HUES64 (cell line): ENCODE data around the gene MSI2.

ENCODE experiments used
- H3K27ac ChIP-seq: 2 replicates; pipeline ENCODE4 v1.7.0; 2013; ENCODE audit warnings: low read depth, low read length, inconsistent platforms
- H3K27me3 ChIP-seq: 2 replicates; pipeline ENCODE4 v1.6.1; 2013; ENCODE audit warnings: mild to moderate bottlenecking, low read length; ENCODE audit not compliant: insufficient read depth
- H3K36me3 ChIP-seq: 2 replicates; pipeline ENCODE4 v1.6.1; 2013; ENCODE audit warnings: mild to moderate bottlenecking, low read length; ENCODE audit not compliant: insufficient read depth
- H3K4me1 ChIP-seq: 2 replicates; pipeline ENCODE4 v1.6.1; 2013; ENCODE audit warnings: mild to moderate bottlenecking, low read length, moderate library complexity; ENCODE audit not compliant: insufficient read depth
- H3K4me3 ChIP-seq: 2 replicates; pipeline ENCODE4 v1.5.1; 2013; ENCODE audit warnings: mild to moderate bottlenecking, low read length, moderate library complexity
- H3K9ac ChIP-seq: 2 replicates; pipeline ENCODE4 v1.6.1; 2013; ENCODE audit warnings: mild to moderate bottlenecking, low read depth, low read length
- H3K9me3 ChIP-seq: 2 replicates; pipeline ENCODE4 v1.6.1; 2013; ENCODE audit warnings: low read depth, low read length; ENCODE audit not compliant: insufficient read depth
- WGBS: fragments of 150-250, 120-280 bp; methylation state at CpG from one replicate; pipeline ENCODE4 v1.1.7; 2013; ENCODE audit warnings: missing lambda C conversion rate; 5-methylcytosine and 5-hydroxymethylcytosine counted together

Gene MSI2

DNA sequence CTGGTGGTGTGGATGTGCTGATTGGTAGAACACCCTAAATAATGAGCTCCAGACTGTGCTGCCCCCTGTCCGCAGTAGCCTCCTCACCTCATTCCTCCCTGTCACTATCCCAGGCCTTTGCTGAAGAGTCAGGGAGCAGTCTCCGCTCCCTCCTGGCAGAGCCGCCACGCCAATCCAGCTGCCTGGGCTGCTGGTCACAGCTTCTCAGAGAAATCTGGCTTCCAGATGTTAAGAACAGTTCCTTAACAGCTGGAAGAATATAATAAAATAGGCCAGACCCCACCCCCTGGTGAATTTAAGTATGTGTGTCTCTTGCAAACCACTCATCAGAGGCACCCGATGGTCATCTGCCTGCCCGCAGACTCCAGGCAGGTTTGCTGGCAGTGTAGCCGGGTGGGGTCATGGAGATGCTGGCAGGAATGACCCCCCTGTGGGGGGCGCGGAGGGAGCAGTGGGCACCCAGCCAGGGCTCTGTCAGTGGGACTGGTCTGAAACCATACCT lies 327.8 kb downstream of the MSI2 start:
- Histone ChIP-seq H3K4me3 (no peak overlapping the region), H3K9ac (no peak overlapping the region), H3K27me3 (no peaks in the 10 kb centered on the region), H3K9me3 (no peaks in the 10 kb centered on the region), H3K27ac (no peak overlapping the region), H3K36me3 (no peaks in the 10 kb centered on the region), H3K4me1 (peaks cover 18% of the 10 kb centered on the region)
- WGBS, result 95% methylated on average over 9 of the region's 9 CpGs

DNA sequence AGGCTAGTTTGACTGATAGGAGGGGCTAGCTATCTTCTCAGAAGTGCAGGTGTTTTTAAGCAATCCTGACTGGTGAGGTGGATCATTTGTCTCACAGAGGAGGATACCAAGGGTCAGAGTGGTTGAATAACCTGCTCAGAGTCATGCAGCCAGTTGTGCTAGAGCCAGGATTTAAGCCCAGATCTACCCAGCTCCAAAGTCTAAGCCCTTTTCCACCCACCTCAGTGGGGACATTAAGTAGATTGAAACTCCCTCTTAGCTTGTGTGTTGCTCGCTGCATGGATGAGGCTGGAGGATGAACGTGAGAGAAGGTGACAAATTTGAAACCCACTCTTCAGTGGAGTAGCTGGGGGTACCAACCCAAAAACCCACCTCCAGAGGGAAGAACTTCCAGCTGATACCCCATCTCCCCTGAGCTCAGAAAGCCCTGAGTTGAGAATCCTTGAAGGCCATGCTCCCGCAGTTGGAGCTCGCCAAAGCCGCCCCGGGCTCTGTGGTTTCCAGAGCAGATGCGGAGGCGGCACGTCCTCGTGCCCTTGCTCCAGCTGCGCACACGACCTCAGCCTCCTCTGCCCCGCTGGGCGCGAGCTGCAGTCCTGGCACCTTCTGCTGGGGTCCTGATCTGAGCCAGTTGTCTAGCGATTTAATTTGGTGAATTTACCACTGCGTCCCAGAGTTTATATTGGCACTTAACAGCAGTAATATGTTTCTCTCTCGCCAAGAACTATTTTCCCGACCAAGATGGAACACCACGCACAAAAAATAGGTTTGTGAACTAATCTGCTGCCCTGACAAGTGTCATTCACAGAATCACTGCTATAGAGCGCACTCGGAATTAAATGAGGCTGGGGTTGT lies 329.2 kb downstream of the MSI2 start:
- Histone ChIP-seq H3K4me3 (no peak overlapping the region), H3K9ac (no peak overlapping the region), H3K27ac (no peak overlapping the region), H3K36me3 (no peaks in the 10 kb centered on the region), H3K9me3 (no peaks in the 10 kb centered on the region), H3K4me1 (peaks cover 17% of the 10 kb centered on the region), H3K27me3 (no peaks in the 10 kb centered on the region)
- 95% methylated on average over 22 of the region's 22 CpGs for WGBS

DNA sequence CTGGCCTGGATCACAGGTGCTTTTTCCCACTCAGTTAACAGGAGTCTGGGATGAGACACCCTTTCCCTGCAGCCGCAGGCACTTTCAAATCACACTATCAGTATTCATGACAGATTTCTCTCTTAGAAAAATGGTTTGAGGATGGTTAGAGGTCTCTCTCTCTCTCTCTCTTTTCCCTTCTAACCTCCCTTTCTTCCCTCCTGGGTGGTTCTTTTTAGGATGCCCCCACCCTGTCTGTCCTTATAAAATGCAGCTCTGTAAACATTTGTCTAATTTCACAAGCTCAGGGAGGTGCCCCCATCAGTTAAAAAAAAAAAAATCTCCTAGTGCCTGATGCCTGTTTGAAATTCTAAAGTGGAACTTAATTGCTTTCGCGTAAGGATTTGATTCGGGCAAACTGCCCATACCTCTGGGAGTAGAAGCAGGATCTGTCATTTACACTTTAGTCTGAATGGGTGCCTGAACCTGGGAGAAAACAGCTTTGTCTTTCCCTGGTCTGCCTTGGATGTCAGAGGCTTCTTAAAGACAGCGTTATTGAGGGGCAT lies 329.9 kb downstream of the MSI2 start:
- Histone ChIP-seq H3K4me1 (peaks cover 15% of the 10 kb centered on the region), H3K36me3 (no peaks in the 10 kb centered on the region), H3K27me3 (no peaks in the 10 kb centered on the region), H3K9me3 (no peaks in the 10 kb centered on the region), H3K9ac (no peak overlapping the region), H3K27ac (no peak overlapping the region), H3K4me3 (no peak overlapping the region)
- WGBS, result 91% methylated on average over 4 of the region's 5 CpGs

DNA sequence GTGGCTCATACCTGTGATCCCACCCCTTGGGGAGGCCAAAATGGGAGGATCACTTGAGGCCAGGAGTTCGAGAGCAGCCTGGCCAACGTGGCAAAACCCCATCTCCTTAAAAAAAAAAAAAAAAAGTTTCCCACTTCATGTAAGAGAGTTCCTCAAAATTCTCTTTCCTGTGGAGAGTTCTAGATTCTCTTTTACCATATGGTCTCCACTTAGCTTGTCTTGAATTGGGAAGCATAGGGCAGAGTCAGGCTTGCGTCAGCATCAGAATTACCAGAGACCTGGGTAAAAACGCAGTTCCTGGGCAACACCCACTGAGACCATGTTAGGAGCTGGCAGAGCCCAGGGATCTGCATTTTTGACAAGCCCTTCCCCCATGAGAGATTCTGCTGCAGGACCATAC lies 330.4 kb downstream of the MSI2 start:
- no peak overlapping the region for H3K27ac ChIP-seq
- WGBS, result 90% methylated on average over 4 of the region's 4 CpGs
- H3K9ac ChIP-seq, result no peak overlapping the region
- H3K4me3 ChIP-seq, result no peak overlapping the region
- H3K4me1 ChIP-seq, result peaks cover 15% of the 10 kb centered on the region
- no peaks in the 10 kb centered on the region for H3K9me3 ChIP-seq
- H3K36me3 ChIP-seq, result no peaks in the 10 kb centered on the region
- no peaks in the 10 kb centered on the region for H3K27me3 ChIP-seq

DNA sequence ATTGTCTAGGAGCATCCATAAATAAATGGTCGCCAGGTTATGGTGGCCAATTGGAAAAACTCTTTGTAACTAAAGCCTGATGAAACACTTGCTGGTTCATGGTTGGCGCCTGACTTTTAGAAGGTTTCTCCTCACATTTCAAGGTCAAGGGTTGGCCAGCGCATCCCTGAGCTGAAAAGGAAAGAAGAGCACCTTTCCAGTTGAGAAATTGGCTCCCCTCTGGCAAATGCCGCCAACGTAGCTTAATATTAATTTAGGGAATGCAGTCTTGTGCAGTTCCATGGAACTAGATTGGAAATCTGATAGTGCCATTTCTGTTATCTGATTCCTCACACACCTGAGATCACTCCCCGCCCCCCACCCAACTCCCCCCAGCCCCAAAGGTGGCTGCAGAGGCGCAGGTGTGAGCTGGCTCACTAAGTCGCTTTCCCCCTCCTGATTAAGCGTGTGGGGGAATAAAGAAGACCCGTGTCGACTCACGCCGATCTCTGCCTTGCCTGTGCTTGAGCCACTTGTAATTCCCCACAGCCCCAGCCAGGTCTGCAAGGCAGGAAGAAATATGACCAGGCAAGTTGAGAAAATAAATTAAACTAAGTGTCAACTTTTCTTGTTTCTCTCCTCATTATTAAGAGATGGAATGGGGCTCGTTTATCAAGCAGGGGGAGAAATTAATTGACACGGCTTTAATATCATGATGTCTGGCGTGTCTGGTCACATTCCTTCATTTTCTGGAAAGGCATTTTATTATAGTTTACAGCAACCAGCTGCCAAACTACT lies 331.1 kb downstream of the MSI2 start:
- no peaks in the 10 kb centered on the region for H3K27me3 ChIP-seq
- H3K27ac ChIP-seq, result no peak overlapping the region
- peaks cover 15% of the 10 kb centered on the region for H3K4me1 ChIP-seq
- H3K36me3 ChIP-seq, result no peaks in the 10 kb centered on the region
- H3K4me3 ChIP-seq, result no peak overlapping the region
- WGBS, result 89% methylated on average over 16 of the region's 16 CpGs
- H3K9ac ChIP-seq, result no peak overlapping the region
- H3K9me3 ChIP-seq, result no peaks in the 10 kb centered on the region

DNA sequence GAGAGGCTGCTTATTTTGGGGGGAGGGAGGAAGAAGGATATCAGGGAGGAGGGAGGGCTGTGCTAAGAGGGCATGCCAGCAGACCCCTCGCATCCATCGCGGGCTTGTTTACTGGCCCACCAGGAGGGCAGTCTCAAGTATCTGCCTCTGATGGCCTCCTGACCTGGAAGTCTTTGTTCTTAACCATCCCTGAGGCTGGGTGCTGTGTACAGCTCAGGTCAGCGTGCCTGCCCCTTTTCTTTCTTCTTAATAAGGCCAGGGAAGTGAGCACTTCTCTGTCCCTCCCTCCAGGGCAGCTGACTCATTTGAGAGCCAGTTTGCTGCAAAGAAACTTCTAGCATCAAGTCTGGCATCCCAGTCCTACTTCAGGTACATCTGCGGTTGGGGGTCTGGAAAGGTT lies 331.8 kb downstream of the MSI2 start:
- no peak overlapping the region for H3K4me3 ChIP-seq
- H3K4me1 ChIP-seq, result peaks cover 15% of the 10 kb centered on the region
- no peak overlapping the region for H3K27ac ChIP-seq
- H3K27me3 ChIP-seq, result no peaks in the 10 kb centered on the region
- H3K9me3 ChIP-seq, result no peaks in the 10 kb centered on the region
- no peaks in the 10 kb centered on the region for H3K36me3 ChIP-seq
- WGBS, result 18% methylated on average over 5 of the region's 5 CpGs
- no peak overlapping the region for H3K9ac ChIP-seq

DNA sequence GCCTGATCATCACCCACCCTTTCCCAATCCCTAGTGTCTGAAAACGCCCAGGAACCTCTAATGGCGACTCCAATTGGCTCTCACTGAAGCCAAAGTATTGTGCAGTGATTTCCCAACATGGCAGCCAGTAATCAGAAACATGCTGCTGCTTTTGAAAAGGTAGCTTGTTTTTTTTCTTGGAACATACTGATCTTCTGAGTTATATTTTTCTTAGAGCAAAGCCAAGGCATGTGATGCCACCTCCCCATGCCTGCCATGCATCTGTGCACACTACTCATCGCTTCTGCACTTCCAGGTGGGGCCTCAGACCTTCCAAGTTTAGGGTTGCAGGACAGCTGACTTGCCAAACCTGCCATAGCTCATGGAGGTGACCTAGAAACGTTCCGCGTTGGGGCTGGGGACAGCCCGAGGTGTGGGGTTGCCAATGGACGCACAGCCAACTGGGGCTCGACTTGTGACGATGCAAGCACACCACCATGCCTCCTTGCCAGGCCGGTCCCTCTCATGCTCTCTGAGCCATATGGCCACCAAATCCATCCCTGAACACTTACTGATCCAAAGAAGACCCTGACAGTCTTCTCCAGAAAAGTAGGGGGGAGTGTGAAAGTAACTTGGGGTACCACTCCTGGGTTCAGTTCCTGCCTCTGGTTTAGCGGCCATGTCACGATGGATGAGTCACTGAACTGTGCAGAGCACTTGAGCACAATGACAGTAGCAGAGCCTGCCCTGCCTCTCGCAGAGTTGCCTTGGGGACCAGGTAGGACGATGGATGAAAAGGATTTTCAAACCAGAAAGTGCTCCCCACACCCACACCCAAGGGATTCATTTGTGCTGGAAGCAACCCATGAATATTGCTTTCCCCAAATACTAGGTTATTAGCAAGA lies 333.1 kb downstream of the MSI2 start:
- Histone ChIP-seq H3K4me3 (no peak overlapping the region), H3K9ac (no peak overlapping the region), H3K27me3 (no peaks in the 10 kb centered on the region), H3K4me1 (peaks cover 15% of the 10 kb centered on the region), H3K27ac (no peak overlapping the region), H3K36me3 (no peaks in the 10 kb centered on the region), H3K9me3 (no peaks in the 10 kb centered on the region)
- WGBS, result 96% methylated on average over 15 of the region's 15 CpGs

DNA sequence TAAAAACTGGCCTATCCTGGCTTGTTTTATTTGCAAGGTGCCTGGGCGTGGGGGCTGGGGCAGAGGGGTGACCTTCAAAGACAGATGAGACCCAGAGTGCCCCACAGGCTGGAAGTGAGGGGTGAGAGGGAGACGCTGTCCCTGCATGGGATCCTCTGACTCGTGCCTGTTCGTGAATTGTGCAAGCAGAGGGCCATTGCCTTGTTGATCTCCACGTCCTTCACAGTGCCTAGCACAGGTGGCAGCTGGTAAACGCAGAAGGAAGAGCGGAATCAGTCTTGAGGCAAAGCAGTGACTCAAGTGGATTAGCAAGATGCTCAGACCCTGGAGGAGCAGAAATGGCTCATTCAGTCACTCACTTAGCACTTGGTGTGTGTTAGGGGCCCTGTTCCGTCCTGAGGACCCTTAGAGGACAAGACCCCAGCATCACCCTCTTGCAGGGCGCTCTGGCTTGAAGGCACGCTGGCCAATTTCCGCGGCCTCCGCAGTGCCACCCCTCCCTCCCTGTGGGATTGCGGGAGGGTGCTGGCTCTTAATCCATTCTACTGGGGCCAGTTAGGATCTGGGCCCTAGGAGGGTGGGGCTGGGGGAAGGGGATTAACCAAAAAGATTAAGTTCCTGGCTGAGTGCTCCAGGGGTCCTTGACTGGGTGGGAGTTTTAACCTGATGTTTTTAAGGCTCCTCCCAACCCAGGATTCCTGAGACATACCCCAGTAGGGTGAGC lies 337.6 kb downstream of the MSI2 start:
- Histone ChIP-seq H3K9me3 (no peaks in the 10 kb centered on the region), H3K4me1 (peaks cover 7% of the 10 kb centered on the region), H3K9ac (no peak overlapping the region), H3K36me3 (no peaks in the 10 kb centered on the region), H3K4me3 (no peak overlapping the region), H3K27ac (no peak overlapping the region), H3K27me3 (no peaks in the 10 kb centered on the region)
- 90% methylated on average over 14 of the region's 14 CpGs for WGBS

DNA sequence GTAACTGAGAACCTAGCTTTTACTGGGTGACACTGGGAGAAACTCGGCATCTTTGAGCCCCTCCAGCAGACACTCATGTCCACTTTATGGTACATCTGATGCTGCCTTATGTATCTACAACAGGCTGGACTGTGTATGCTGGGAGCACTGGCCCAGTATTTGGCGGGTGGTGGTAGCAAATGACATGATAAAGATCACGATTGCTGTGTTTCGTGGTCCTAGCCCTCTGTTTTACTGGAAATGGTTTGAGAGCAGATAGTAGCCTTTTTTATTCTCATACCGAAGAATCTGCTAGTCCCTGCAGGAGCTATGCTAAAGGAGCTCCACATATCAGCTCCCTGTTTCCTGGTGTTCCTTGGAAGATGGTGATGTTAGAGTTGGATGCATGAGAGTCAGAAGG lies 338.4 kb downstream of the MSI2 start:
- H3K4me3 ChIP-seq, result no peak overlapping the region
- 93% methylated on average over 5 of the region's 5 CpGs for WGBS
- H3K4me1 ChIP-seq, result peaks cover 7% of the 10 kb centered on the region
- H3K9ac ChIP-seq, result no peak overlapping the region
- H3K27me3 ChIP-seq, result no peaks in the 10 kb centered on the region
- H3K27ac ChIP-seq, result no peak overlapping the region
- H3K36me3 ChIP-seq, result no peaks in the 10 kb centered on the region
- H3K9me3 ChIP-seq, result no peaks in the 10 kb centered on the region

DNA sequence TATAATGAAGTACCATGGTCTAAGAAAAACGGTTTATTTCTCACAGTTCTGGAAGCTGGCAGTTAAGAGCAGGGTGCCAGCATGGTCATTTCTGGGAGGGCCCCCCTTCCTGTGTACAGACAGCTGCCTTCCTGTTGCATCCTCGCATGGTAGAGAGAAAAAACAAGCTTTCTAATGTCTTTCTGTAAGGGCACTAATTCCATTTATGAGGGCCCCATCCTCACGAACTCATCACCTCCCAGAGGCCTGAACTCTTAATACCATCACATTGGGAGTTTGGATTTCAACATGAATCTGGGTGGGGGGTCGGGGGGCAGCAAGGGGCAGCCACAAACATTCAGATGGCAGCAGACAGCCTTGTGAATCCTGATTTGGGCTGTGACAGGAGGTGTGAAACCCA lies 339.1 kb downstream of the MSI2 start:
- Histone ChIP-seq H3K27me3 (no peaks in the 10 kb centered on the region), H3K4me1 (peaks cover 7% of the 10 kb centered on the region), H3K27ac (no peak overlapping the region), H3K36me3 (no peaks in the 10 kb centered on the region), H3K9me3 (no peaks in the 10 kb centered on the region), H3K4me3 (no peak overlapping the region), H3K9ac (no peak overlapping the region)
- WGBS, result 91% methylated on average over 4 of the region's 4 CpGs
